Measurements from ENCODE around the gene RGL3.
"Not testable (repeated sequence)": the region's sequence is repeated elsewhere in the genome, so short reads cannot be mapped to it uniquely, and the experiment has no call there.

The RGL3 gene

DNA sequence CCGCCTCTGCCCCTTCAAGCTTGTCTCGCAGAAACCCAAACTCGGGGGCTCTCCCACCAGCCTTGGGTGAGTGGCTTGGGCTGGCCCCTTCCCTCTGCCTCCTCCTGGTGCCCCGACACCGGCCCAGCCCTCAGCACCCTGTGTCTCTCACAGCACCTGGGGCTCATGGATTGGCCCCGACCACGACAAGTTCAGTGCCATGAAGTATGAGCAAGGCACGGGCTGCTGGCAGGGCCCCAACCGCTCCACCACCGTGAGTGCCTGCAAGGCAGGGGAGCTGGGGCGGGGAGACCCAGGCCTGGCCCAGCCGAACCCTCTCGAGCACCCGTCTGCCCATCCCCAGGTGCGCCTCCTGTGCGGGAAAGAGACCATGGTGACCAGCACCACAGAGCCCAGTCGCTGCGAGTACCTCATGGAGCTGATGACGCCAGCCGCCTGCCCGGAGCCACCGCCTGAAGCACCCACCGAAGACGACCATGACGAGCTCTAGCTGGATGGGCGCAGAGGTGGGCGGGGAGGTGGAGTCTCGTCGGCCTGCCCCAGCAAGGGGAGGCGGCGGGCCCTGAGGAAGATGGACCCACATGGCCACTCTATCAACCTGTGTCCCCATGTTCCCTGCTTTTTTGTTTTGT, 29.9 kb upstream of the RGL3 start:
- no peak for DNase-seq (ENCODE audit: low read depth)

DNA sequence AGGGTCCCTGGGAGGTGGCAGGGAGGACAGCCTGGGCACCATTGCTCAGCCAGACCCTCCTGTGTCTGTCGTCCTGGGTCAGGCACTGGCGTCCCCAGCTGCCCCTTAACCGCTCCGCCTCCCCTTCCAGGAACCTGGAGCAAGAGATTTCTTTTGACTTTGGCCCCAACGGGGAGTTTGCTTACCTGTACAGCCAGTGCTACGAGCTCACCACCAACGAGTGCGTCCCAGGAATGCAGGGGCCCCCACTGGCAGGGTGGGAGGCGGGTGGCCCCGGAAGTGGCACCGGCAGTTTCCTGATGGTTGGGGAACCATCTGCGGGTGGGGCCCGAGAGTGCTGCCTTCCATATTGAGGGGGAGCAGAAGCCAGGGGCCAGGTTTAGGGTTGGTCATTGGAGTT, 29.3 kb upstream of the RGL3 start:
- DNase-seq (ENCODE audit: low read depth): no peak

DNA sequence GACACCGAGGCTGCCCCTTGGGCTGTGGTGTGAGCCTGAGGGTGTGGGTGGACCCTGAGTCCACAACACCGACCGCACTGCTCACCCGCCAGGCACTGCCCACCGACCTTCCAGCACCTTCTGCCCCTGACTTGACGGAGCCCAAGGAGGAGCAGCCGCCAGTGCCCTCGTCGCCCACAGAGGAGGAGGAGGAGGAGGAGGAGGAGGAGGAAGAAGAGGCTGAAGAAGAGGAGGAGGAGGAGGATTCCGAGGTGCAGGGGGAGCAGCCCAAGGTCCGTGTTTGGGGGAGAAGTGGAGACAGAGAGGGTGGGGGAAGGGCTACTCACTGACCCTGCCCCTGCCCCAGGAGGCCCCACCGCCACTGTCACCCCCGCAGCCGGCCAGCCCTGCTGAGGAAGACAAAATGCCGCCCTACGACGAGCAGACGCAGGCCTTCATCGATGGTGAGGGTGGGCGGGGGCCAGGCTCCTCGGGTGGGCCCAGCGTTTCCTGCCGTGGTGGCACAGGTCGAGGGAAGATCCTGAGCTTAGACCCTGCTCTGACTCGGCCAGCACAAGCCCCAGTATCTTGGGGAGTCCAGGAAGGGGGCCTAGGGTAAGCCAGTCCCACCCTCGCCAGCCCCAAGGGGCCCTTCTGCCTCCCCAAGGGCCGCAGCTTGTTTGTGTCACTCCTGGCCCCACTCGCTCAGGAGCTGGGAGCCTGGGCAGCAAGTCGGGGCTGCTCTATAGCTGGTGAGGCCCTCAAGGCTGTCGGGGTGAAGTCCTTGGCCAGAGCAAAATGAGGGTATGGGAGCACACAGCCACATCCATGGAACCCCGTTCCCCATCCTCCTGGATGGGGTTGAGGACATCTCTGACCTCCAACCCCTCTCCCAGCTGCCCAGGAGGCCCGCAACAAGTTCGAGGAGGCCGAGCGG, 28.5 kb upstream of the RGL3 start:
- DNase-seq (ENCODE audit: low read depth): no peak

DNA sequence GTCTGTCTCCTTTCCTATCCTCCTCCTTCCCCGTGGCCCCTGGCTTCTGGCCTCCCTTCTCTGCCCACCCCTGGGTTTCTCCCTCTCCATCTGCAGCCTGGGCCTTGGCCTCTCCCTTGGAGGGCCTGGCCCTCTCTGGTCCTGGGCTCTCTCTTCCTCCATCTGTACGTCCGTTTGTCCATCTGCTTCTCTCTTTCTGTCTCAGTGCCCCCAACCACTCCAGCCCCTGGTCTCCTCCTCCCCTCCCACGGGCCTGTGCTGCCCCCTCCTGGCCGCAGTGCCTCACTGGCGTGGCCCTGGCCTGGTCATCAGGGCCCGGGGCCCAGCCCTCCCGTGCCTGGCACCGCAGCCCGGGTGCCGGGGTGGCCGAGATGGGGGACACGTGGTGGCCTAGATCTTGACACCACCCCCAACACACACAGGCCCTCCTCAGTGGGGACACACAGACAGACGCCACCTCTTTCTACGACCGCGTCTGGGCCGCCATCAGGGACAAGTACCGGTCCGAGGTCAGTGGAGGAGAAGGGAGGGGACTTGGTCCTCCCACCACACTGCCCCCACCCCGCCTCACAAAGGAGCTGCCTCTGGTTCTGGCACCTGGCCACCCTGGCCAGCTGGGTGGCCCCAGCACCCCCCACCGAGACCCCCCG, 27.7 kb upstream of the RGL3 start:
- DNase-seq (ENCODE audit: low read depth): no peak

DNA sequence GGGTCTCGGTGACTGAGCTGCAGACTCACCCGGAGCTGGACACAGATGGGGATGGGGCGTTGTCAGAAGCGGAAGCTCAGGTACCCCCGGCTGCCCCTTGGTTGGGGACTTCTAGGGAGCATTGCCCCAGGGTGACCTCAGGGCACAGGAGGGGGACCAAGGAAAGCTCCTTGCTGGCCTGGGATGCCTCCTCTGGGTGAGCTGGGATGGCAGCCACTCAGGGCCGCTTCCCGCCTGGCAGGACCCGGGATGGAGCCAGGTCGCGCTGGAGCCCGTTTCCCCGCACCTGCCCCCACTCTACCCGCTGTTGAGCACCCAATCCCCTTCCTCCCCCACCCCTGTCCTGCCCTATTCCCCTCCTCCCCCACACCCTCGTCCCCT, 27.1 kb upstream of the RGL3 start:
- DNase-seq (ENCODE audit: low read depth): no peak

DNA sequence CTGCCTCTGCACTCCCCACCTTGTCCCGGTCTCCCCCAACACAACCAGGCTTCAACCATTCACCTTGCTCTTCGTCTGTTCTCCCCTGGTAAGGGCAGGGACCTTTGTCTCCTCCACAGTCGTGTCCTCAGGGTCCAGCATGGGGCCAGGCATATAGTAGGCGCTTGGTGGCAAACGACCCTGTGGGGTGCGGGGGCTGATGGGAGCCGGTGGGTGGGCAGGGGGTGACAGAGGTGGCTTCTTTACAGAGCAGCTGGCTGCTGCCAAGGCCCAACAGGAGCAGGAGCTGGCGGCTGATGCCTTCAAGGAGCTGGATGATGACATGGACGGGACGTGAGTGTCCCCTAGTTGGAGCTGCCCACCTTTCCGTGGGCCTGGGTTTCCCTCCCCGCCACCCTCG, 26.0 kb upstream of the RGL3 start:
- DNase-seq (ENCODE audit: low read depth): no peak

DNA sequence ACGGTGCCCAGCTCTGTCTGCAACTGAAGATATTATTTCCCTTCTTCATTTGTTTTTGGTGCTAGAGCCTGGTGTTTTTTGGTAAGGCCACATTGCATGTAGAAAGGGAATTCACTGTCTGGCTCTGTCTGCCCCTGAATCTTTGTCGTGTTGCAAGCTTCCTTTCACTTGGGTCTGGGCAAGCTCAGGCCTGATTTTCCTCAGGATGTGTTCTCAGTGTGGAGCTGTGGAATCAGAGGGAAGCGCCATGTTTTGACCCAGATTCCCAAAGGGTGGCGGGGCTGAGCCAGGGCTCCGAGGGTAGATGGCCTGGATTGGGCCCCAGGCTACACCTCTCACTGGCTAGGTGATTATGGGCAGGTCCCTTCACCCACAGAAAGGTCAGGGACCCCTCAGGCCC, 24.9 kb upstream of the RGL3 start:
- no peak for DNase-seq (ENCODE audit: low read depth)

DNA sequence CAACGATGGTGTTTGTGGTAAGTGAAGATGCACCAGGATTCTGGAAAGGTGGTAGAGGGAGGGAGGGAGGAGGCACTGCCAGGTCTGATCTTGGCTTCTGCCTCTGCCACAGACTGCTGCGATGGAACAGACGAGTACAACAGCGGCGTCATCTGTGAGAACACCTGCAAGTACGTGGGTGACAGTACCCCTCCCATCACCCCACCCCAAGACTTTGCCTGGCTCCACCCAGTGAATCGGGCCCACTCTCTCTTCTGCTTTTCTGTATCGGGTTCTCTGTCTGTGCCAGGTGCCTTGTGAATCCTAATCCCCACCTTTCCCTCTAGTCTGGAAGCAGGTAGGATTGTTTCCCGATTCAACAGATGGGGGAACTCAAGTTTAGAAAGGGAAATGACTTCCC, 18.8 kb upstream of the RGL3 start:
- no peak for DNase-seq (ENCODE audit: low read depth)

DNA sequence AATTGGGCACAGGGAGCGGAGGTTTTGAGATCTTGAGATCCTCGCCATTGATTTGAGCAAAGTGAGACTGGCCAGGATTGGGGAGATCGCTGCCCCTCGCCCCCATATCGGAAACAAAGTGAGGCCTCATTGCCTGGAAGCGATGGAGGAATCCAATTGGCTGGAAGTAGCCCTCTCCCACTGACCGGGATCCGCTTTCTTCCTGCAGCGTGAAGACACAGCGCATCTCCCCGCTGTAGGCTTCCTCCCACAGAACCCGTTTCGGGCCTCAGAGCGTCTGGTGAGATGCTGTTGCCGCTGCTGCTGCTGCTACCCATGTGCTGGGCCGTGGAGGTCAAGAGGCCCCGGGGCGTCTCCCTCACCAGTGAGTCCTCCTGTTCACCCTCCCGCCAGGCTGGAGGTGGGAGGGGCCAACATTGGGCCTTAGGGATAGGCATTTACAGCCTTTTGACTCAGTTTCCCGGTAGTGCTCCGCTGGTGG, 16.8 kb upstream of the RGL3 start:
- DNase-seq (ENCODE audit: low read depth): no peak

DNA sequence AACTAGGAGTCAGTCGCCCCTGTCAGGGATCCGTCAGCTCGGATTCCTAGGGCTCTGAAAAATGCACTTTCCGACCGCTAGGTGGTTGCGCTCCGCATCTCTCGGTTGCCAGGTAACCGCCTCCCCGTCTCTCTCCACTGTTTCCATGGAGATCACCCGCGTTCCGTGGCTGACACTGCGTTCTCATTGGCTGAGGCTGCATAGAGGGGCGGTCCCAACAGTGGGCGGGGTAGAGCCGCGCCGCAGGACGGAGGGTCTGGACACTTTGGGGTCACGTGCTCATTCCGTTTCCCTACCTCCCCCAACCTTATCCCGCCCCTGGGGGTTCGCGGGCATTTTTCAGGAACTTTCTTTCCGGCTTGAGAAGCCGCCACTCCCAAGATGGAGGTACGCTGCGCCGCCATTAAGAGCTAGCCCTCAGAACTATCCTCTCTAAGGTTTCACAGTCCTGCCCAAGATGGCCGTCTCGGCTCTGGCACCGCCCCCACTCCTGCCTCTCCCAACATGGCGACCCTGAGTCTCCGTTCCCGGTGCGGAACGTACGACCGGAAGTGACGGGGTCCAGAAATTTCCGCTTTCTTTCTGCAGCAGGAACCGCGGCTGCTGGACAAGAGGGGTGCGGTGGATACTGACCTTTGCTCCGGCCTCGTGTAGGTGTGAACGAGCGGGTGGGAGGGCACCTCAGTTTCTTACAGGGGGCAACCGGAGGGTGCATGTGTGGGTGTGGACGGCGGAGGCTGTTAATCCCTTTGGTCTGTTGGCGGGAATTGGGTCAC, 16.1 kb upstream of the RGL3 start, which contains the start of the genes ODAD3 and PRKCSH:
Gene ODAD3, minus strand, starts transcription at position 65 of the 776 bp plus-strand sequence. CDS start 105 bp downstream, outside the sequence.
Gene PRKCSH, plus strand, starts transcription at position 579 of the 776 bp plus-strand sequence. CDS start 483 bp downstream, outside the sequence.
- DNase-seq (ENCODE audit: low read depth): peak; percentile 100

DNA sequence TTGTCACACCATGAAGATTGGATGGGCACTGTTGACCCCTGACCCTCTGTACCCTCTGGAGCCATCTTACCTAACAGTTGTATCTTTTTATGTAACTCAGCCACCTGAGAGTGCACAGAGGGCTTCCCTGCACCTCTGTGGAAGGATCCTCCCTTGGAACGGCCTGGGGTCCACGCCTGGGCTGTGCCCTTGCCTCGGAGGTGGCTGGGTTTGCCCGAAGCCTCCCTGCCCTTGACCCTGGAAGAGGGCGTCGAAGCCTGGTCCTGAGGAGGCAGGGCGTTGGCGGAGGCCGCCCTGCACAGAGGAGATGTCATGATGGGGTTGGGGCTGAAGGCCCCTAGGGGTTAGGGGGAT, 15.6 kb upstream of the RGL3 start:
- DNase-seq (ENCODE audit: low read depth): no peak

DNA sequence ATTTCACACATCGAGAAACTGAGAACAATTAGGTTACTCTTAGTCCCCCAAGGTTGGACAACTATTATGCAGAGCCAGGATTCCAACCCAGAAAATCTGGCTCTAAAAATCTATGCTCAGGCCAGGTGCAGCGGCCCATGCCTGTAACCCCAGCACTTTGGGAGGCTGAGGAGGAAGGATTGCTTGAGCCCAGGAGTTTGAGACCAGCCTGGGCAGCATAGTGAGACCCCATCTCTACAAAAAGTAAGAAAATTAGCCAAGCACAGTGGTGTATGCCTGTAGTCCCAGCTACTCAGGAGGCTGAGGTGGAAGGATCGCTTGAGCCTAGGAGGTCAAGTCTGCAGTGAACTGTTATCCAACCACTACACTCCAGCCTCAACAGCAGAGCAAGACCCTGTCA, 14.4 kb upstream of the RGL3 start:
- DNase-seq (ENCODE audit: low read depth): not testable (repeated sequence)

DNA sequence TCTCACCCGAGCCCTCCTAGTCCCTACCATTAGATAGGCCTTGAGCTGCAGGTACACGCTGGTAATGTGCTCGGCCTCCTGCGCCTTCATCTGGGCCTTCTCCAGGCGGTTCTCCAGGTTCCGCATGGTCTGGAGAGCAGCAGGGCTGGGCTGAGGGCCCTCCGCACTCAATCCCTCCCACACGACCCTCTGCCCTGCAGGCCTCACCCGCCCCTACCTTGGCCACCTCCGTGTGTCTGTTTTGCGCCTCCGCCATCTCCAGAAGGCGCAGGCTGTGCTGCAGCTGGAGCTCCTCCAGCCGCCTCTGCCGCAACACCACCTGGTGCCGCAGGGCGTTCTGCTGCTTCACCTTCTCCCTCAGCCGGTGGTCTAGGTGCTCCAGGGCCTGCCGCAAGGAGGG, 7.5 kb upstream of the RGL3 start:
- DNase-seq (ENCODE audit: low read depth): no peak

DNA sequence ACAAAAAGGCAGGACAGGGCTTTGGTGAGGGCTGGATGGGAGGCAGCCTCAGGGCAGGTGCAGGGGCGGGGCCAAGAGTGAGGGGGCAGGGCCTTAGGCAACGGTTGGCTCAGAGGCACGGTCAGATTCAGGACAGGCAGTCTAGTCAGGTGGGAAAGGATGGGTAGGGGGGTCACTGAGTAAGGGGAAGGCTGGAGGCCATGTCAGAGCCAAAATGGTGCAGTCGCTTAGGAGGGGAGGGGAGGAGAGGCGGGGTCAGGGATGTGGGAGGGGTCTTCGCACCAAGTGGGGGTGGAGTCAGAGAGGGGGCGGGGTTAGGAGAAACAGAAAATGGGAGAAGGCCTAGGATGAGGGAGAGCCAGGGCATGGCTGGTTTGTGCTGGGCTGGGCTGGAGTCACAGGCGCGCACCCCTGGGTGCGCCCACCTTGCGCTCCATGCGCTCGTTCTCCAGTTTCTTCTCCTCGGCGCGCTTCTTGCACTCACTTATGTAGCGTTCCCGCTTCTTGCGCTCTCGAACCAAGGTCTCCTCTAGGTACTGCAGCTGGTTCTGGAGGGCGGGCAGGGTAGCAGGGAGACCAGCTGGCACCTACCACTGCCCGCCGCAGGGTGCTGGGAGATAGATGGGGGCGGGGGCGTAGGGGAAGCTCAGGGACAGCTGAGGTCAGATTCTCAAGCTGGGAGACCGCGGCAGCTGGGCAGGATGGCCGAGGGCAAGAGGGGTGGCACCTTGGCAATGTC, 6.8 kb upstream of the RGL3 start:
- no peak for DNase-seq (ENCODE audit: low read depth)

DNA sequence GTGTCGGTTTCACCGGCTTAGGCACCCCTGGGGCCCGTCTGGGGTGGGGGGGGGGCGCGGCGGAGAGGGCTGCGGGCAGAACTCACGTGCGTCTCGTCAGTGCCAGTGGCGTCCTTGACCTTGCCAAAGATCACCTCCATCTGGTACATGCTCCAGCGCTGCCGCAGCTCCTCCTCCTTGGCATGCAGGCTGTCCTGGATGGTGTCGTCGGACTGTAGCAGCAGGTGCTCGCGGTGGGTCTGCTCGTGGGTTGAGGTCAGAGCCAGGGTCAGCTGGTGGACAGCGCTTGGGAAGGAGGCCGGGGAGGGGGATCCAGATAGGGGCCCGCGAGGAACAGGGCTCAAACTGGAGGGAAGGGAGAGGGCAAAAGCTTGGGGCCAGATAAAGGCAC, 4.7 kb upstream of the RGL3 start:
- DNase-seq (ENCODE audit: low read depth): no peak

DNA sequence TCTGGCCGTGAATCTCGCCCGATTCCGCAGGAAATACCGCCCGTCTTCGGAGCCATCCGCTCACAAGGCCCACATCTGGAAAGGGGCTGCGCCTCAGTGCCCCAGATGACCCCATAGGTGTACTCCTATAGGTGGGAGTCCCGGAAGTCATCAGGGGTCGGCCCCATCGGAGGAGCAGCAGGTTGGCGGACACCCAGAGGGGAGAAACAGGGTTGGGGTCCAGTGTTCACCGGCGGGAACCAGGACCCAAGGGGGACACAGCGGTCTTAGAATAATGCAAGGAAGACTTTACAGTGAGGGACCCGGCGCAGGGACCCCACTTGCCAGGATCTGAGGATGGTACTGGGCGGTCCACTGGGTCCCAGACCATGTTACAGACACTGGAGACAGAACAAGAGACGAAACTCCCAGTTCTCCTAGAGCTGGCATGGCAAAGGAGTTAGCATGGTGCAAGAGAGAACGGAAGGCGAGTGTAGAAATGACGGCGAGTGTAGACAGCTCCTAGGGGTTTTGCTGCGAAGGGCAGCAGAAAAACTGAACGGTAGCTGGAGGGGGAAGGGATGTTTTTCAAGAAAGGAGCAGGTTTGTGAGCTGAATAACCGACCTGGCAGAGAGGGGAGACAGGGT, 4.2 kb upstream of the RGL3 start:
- DNase-seq (ENCODE audit: low read depth): no peak

DNA sequence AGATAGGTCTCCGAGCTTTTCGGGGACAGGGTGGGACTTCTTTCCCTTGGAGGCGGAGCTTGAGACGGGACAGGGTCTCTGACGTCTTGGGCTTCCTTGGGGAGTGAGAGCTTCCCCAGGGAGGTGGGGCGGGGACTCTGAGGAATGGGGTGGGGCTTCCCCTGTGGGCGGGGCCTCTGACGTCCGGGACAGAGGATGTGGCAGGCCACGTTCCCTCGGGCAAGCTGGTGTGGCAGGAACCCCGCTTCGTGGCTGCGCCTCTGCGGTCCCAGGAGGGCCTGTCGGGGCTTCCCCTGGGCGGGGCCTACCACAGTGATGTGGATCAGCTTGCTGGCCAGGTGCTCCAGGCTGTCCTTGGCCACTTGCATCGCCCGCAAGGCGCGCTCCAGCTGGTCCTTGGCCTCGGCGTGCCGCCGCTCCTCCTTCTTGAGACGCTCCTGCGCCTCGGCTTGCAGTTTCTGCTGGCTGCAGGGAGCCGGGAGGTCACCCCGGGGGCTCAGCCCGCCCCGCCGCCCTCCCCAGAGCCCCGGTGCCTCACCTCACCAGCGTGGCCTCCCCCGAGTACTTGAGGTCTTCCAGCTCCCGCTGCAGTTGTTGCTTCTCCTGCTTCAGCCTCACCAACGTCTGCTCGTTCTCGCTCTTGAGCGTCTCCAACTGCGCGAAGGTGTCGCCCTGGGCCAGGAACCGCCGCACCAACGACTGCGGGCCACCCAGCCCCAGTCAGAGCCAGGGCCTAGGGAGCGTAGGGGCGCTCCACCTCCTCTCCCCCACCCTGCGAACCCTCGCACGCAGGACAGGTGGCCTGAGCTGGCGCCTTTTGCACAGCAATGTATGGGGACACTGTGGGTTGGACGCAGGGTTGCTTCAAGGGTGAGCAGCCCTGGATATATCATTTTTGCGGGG, 3.3 kb upstream of the RGL3 start:
- DNase-seq (ENCODE audit: low read depth): peak; percentile 34

DNA sequence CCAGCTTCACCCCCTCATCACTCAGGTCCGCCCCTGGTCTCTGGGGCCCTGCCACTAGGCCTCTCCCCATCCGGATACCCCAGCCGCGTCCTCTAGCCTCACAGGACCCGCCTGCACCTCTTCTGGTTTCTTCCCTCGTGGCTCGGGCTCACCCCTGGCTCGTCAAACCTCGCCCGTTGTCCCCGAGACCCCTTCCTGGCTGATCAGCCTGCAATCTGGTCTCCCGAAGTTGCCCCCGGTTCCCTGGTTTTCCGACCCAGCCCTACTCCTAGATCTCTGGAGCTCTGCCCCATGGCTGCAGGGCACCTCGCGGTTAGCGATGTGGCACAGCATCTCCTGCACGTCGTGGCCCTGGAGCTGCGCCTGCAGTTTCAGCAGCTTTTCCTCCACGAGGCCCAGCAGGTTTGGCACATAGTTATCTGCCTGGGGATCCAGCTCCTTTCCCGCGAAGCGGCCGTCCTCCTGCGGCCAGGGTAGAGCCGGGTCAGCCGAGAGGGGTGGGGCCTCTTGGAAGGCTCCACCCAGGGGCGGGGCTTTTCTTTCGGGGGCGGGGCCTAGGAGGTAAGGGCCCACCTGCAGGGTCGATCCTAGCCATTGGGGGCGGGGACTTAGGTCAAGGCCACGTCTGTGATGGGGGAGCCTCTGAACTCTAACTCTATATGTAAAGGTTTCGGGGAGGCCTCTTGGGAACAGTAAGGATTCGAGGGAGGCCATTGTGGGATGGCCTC, 2.4 kb upstream of the RGL3 start:
- no peak for DNase-seq (ENCODE audit: low read depth)
